Activated gamma-delta T cell treated with anti-CD3 and anti-CD28 coated beads, Interleukin-2, amount 50 U/mL, for 16 hours (primary cell): ENCODE results near the gene SEMA5A.

ENCODE experiments used
- DNase-seq: peaks from one replicate; pipeline ENCODE4 v3.0.0-alpha.2; 2020; ENCODE audit warnings: low read depth

The SEMA5A gene

GRCh38 chr5:9009931-9010651 lies 535.8 kb downstream of the SEMA5A start:
- no peak for DNase-seq

- DNase-seq, result no peak
These were observed 548.3 kb downstream of the SEMA5A start for GRCh38 chr5:8997542-8998070.

GRCh38 chr5:8993031-8993430 lies 552.8 kb downstream of the SEMA5A start:
- DNase-seq, result no peak
